ENCODE measurements around the gene HLF. TPM values are rescaled to one million over a fixed set of nuclear protein-coding genes. Genes with fewer than 3 reads are reported as not detected.

Gene HLF
- polyA plus RNA-seq, 3 donors = not detected

- no peak for TF ChIP-seq CTCF (IDR thresholded peaks at IDR 0.05)
- Histone ChIP-seq H3K79me2 (ENCODE audit: insufficient read depth, low read length) (no peaks in the 10 kb centered on the region), H4K20me1 (ENCODE audit: insufficient read depth, low read length) (no peaks in the 10 kb centered on the region), H3K9me3 (replicated peaks in 1 of 2; ENCODE audit: control insufficient read depth in 1 of 2, insufficient read depth in 1 of 2, low read length in 2 of 2) (peaks cover 0 to 18% of the 10 kb centered on the region in 2 donors), H3K9ac (ENCODE audit: insufficient read depth, low read length, poor library complexity, severe bottlenecking) (no peak overlapping the region), H3K4me3 (replicated peaks in 1 of 3; ENCODE audit: low read depth in 2 of 3, low read length in 3 of 3) (no peak overlapping the region), H3K36me3 (replicated peaks in 1 of 2; ENCODE audit: control insufficient read depth in 1 of 2, insufficient read depth in 2 of 2, low read length in 2 of 2) (no peaks in the 10 kb centered on the region), H3K27me3 (ENCODE audit: control insufficient read depth in 2 of 2, insufficient read depth in 2 of 2, low read length in 2 of 2) (peaks cover 31 to 43% of the 10 kb centered on the region in 2 donors), H2AFZ (ENCODE audit: insufficient read depth, low read depth, low read length, poor library complexity, severe bottlenecking) (no peak overlapping the region), H3K27ac (ENCODE audit: low read depth in 1 of 2, low read length in 2 of 2) (no peak overlapping the region), H3K4me1 (ENCODE audit: control insufficient read depth in 1 of 2, insufficient read depth in 2 of 2, low read length in 2 of 2) (no peaks in the 10 kb centered on the region), H3K4me2 (replicated peaks; ENCODE audit: extremely low read depth, low read length, poor library complexity, severe bottlenecking) (no peak overlapping the region)
- H3K27me3 Mint-ChIP-seq (ENCODE audit: low read depth in 3 of 3) = peaks cover 30 to 53% (median 38%) of the 10 kb centered on the region in 3 donors
- H3K27ac Mint-ChIP-seq = no peak overlapping the region
- 0% methylated on average over 1 of the region's 7 CpGs for whole genome bisulfite sequencing (ENCODE audit: insufficient coverage)
- peaks cover 3 to 13% (median 11%) of the 10 kb centered on the region in 7 donors for H3K9me3 Mint-ChIP-seq
- H3K4me3 Mint-ChIP-seq = peak overlapping the region in 1 of 2 donors; percentile 5
- peaks cover 2% of the 10 kb centered on the region for H3K4me1 Mint-ChIP-seq
- H3K36me3 Mint-ChIP-seq = no peaks in the 10 kb centered on the region
- no peak for DNase-seq
- intact Hi-C loops (cut with micrococcal nuclease) = no loop called here
Observed at GRCh38 chr17:55273579-55274354, 9.0 kb downstream of the HLF start.

- H3K27ac ChIP-seq (ENCODE audit: low read depth in 1 of 2, low read length in 2 of 2) = no peak overlapping the region
- 93% methylated on average over 4 of the region's 7 CpGs for WGBS (ENCODE audit: insufficient coverage)
Observed at GRCh38 chr17:55274355-55275255, 9.8 kb downstream of the HLF start.

More at GRCh38 chr17:55274355-55275255, 9.8 kb downstream of the HLF start:
- peaks cover 3 to 13% (median 7%) of the 10 kb centered on the region in 7 donors for H3K9me3 Mint-ChIP-seq
- Histone ChIP-seq H3K79me2 (ENCODE audit: insufficient read depth, low read length) (no peaks in the 10 kb centered on the region), H4K20me1 (ENCODE audit: insufficient read depth, low read length) (no peaks in the 10 kb centered on the region), H3K4me3 (replicated peaks in 1 of 3; ENCODE audit: low read depth in 2 of 3, low read length in 3 of 3) (no peak overlapping the region), H3K9me3 (replicated peaks in 1 of 2; ENCODE audit: control insufficient read depth in 1 of 2, insufficient read depth in 1 of 2, low read length in 2 of 2) (peaks cover 0 to 13% of the 10 kb centered on the region in 2 donors), H3K4me2 (replicated peaks; ENCODE audit: extremely low read depth, low read length, poor library complexity, severe bottlenecking) (no peak overlapping the region), H3K4me1 (ENCODE audit: control insufficient read depth in 1 of 2, insufficient read depth in 2 of 2, low read length in 2 of 2) (no peaks in the 10 kb centered on the region), H3K27me3 (ENCODE audit: control insufficient read depth in 2 of 2, insufficient read depth in 2 of 2, low read length in 2 of 2) (peaks cover 22 to 35% of the 10 kb centered on the region in 2 donors), H3K9ac (ENCODE audit: insufficient read depth, low read length, poor library complexity, severe bottlenecking) (no peak overlapping the region), H3K36me3 (replicated peaks in 1 of 2; ENCODE audit: control insufficient read depth in 1 of 2, insufficient read depth in 2 of 2, low read length in 2 of 2) (no peaks in the 10 kb centered on the region), H2AFZ (ENCODE audit: insufficient read depth, low read depth, low read length, poor library complexity, severe bottlenecking) (no peak overlapping the region)
- peaks cover 24 to 44% (median 31%) of the 10 kb centered on the region in 3 donors for H3K27me3 Mint-ChIP-seq (ENCODE audit: low read depth in 3 of 3)
- no peak overlapping the region for H3K4me3 Mint-ChIP-seq
- intact Hi-C loops (cut with micrococcal nuclease) = no loop called here
- peak overlapping the region in 1 of 7 donors; percentile 41 for H3K27ac Mint-ChIP-seq
- H3K4me1 Mint-ChIP-seq = no peaks in the 10 kb centered on the region
- DNase-seq = no peak
- H3K36me3 Mint-ChIP-seq = no peaks in the 10 kb centered on the region
- TF ChIP-seq CTCF (IDR thresholded peaks at IDR 0.05) = no peak

Data from CD14-positive monocyte (primary cell).